Measurements from ENCODE around the gene EPHB2.
"Not testable (repeated sequence)": the region's sequence is repeated elsewhere in the genome, so short reads cannot be mapped to it uniquely, and the experiment has no call there.

The EPHB2 gene

DNA sequence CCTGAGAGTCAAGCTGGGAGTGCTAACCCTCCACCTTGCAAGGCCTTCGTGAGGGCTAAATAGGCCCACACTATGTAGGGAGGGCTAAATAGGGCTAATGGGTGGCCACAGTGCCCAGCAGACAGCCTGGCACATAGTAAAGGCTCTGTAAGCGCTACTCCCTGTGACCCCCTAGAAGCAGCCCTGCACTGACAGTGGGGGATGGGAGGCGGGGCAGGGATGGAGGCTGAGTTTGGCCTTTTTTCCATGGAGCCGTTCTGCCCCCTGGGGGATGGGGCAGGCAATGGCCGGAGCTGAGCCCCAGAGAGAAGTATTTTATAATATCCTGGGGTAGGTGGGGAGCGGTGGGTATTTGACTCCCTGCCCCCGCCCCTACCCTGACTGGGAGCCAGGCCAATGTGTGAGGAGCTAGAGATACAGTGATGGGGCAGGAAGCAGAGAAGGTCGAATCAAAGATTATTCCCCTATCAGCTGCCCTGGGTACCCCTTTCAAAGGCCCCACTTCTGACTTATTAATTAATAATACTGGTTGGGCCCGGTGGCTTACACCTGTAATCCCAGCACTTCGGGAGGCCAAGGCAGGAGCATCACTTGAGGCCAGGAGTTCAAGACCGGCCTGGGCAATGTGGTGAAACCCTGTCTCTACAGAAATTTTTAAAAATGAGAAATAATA, 219.7 kb downstream of the EPHB2 start:
- H3K9me3 ChIP-seq (ENCODE audit: control insufficient read depth, insufficient read depth, low read length): no peaks in the 10 kb centered on the region
- H3K9ac ChIP-seq (ENCODE audit: low read depth, low read length): no peak overlapping the region
- no peak overlapping the region for H3K4me3 ChIP-seq (ENCODE audit: low read depth, low read length)
- no peaks in the 10 kb centered on the region for H3K4me1 ChIP-seq (ENCODE audit: control insufficient read depth, insufficient read depth, low read length)
- H3K36me3 ChIP-seq (ENCODE audit: control insufficient read depth, insufficient read depth, low read length): no peaks in the 10 kb centered on the region
- H3K27me3 ChIP-seq (ENCODE audit: control insufficient read depth, insufficient read depth, low read length): no peaks in the 10 kb centered on the region

DNA sequence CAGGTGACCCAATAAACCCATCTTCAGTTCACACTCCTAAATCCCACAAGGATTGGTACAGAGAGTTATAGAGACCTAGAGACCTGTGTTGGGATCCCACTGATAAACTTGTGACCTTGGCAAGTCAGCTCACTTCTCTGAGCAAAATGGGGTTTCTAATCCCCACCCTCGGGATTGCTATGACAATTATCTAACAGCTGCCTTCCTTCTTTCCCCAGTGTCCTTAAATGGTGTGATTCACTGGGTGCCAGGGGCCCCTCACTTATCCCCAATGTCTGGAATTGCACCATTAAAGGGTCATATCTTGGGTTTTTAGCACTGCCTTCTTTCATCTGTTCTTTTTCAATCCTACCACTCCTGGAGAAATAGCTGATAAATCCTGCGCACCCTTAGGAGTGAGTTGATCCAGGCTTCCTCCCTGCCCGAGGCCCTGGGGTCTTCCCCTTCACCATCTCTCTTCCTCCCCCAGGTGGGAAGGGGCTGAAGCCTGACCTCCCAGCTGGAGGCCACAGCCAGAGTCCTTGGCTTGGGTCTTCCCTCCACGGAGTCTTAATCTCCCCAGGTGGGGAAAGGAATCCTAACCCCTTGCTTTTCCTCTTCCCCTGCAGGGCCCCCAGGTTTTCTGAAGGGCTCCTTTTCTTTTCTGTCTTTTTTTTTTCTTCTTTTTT, 222.3 kb downstream of the EPHB2 start:
- Histone ChIP-seq H3K4me1 (ENCODE audit: control insufficient read depth, insufficient read depth, low read length) (no peaks in the 10 kb centered on the region), H3K27me3 (ENCODE audit: control insufficient read depth, insufficient read depth, low read length) (no peaks in the 10 kb centered on the region), H3K9ac (ENCODE audit: low read depth, low read length) (no peak overlapping the region), H3K4me3 (ENCODE audit: low read depth, low read length) (no peak overlapping the region), H3K9me3 (ENCODE audit: control insufficient read depth, insufficient read depth, low read length) (no peaks in the 10 kb centered on the region), H3K36me3 (ENCODE audit: control insufficient read depth, insufficient read depth, low read length) (no peaks in the 10 kb centered on the region)

DNA sequence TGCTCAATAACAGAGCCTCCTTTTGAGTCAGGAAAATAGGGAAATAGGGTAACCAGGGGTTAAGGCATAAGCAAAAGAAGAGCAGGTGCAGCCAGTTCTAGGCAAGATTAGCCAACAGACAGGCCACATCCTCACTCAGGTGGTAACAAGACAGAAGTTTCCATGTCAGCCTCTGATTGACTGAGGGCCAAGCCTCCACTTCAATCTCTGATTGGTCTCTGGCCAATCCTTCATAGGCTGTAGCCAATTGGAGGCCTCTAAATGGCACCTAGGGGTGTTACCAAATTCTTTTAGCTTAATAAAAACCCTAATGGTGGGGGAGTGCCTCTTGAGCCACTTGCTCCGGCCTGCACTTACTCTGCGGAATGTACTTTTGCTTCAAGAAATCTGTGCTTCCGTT, 224.8 kb downstream of the EPHB2 start:
- Histone ChIP-seq H3K9ac (ENCODE audit: low read depth, low read length) (no peak overlapping the region), H3K36me3 (ENCODE audit: control insufficient read depth, insufficient read depth, low read length) (no peaks in the 10 kb centered on the region), H3K9me3 (ENCODE audit: control insufficient read depth, insufficient read depth, low read length) (no peaks in the 10 kb centered on the region), H3K4me1 (ENCODE audit: control insufficient read depth, insufficient read depth, low read length) (no peaks in the 10 kb centered on the region), H3K4me3 (ENCODE audit: low read depth, low read length) (no peak overlapping the region), H3K27me3 (ENCODE audit: control insufficient read depth, insufficient read depth, low read length) (no peaks in the 10 kb centered on the region)

DNA sequence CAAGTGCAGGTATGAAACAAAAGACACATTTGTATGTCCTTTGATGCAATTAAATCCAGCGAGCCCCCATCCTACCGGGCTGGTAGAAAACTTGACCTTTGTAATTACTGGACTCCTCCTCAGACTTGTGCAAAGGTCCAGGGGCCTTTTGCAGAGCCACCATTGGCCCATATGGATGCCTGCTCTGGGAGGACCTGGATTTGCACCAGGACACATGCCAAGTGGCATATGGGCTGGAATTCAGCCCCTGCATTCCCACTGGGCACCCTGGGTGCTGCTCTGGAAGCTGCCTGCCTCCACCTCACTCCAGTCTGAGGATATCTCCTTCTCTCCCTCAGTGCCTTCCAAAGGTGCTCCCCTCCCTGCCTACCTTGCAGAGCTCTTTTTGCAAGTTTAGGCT, 226.0 kb downstream of the EPHB2 start:
- Histone ChIP-seq H3K4me1 (ENCODE audit: control insufficient read depth, insufficient read depth, low read length) (no peaks in the 10 kb centered on the region), H3K27me3 (ENCODE audit: control insufficient read depth, insufficient read depth, low read length) (no peaks in the 10 kb centered on the region), H3K9me3 (ENCODE audit: control insufficient read depth, insufficient read depth, low read length) (no peaks in the 10 kb centered on the region), H3K36me3 (ENCODE audit: control insufficient read depth, insufficient read depth, low read length) (no peaks in the 10 kb centered on the region), H3K9ac (ENCODE audit: low read depth, low read length) (no peak overlapping the region), H3K4me3 (ENCODE audit: low read depth, low read length) (no peak overlapping the region)

DNA sequence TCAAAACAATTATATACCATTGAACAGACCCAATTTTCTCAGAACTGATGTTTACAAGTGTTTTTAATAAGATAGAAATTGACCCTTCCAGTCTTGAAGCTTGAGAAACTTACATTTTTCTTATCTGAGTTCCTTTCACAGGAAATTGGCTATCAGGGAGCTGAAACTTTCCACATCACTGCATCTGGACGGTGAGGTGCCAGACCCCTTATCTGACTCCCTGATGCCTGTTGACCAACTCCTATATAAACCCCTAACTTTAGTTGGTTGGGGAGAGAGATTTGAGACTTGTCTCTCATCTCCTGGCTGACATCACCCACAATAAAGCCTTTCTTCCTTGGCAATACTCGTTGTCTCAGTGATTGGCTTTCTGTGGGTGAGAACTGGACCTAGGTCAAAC, 230.6 kb downstream of the EPHB2 start:
- no peaks in the 10 kb centered on the region for H3K9me3 ChIP-seq (ENCODE audit: control insufficient read depth, insufficient read depth, low read length)

DNA sequence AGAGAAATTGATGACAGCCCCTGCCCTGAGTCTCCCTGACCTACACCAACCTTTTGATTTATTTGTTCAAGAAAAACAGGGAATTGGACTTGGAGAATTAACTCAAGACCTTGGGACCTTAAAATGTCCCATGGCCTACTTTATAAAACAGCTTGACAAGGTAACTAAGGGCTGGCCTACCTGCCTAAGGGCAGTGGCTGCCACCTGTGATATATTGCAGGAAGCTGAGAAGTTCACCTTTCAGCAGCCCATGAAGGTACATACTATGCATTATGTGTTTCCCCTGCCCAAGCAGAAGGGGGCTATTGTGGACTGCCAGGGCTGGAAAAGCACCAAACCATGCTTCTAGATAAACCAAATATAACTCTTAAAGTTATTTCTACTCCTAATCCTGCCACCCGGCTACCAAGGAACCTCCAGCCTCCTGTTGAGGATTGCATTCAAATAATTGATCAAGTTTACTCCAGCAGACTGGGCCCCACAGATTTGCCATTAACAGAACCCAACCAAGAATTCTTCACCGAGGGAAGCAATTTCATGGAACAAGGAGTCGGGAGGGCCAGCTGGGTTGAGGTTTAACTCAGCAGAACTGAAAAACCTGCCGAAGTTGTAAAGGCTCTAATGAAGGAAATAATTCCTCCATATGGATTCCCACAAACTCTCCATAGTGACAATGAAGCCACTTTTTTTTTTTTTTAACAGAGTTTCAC, 233.9 kb downstream of the EPHB2 start:
- no peaks in the 10 kb centered on the region for H3K4me1 ChIP-seq (ENCODE audit: control insufficient read depth, insufficient read depth, low read length)
- no peak overlapping the region for H3K4me3 ChIP-seq (ENCODE audit: low read depth, low read length)
- H3K9ac ChIP-seq (ENCODE audit: low read depth, low read length): no peak overlapping the region
- H3K36me3 ChIP-seq (ENCODE audit: control insufficient read depth, insufficient read depth, low read length): no peaks in the 10 kb centered on the region
- H3K27me3 ChIP-seq (ENCODE audit: control insufficient read depth, insufficient read depth, low read length): no peaks in the 10 kb centered on the region
- no peaks in the 10 kb centered on the region for H3K9me3 ChIP-seq (ENCODE audit: control insufficient read depth, insufficient read depth, low read length)

More for the DNA sequence above, 230.6 kb downstream of the EPHB2 start:
- Histone ChIP-seq H3K4me3 (ENCODE audit: low read depth, low read length) (no peak overlapping the region), H3K4me1 (ENCODE audit: control insufficient read depth, insufficient read depth, low read length) (no peaks in the 10 kb centered on the region), H3K27me3 (ENCODE audit: control insufficient read depth, insufficient read depth, low read length) (no peaks in the 10 kb centered on the region), H3K36me3 (ENCODE audit: control insufficient read depth, insufficient read depth, low read length) (no peaks in the 10 kb centered on the region), H3K9ac (ENCODE audit: low read depth, low read length) (no peak overlapping the region)

DNA sequence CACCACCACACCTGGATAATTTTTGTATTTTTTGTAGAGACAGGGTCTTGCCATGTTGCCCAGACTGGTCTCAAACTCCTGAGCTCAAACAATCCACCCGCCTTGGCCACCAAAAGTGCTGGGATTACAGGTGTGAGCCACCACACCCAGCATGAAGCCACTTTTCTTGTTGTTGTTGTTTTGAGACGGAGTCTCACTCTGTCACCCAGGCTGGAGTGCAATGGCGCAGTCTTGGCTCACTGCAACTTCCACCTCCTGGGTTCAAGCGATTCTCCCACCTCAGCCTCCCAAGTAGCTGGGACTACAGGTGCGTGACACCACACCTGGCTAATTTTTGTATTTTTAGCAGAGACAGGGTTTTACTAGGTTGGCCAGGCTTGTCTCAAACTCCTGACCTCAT, 234.5 kb downstream of the EPHB2 start:
- H3K36me3 ChIP-seq (ENCODE audit: control insufficient read depth, insufficient read depth, low read length); H3K9me3 ChIP-seq (ENCODE audit: control insufficient read depth, insufficient read depth, low read length); H3K9ac ChIP-seq (ENCODE audit: low read depth, low read length); H3K4me1 ChIP-seq (ENCODE audit: control insufficient read depth, insufficient read depth, low read length); H3K4me3 ChIP-seq (ENCODE audit: low read depth, low read length); H3K27me3 ChIP-seq (ENCODE audit: control insufficient read depth, insufficient read depth, low read length): not testable (repeated sequence)

DNA sequence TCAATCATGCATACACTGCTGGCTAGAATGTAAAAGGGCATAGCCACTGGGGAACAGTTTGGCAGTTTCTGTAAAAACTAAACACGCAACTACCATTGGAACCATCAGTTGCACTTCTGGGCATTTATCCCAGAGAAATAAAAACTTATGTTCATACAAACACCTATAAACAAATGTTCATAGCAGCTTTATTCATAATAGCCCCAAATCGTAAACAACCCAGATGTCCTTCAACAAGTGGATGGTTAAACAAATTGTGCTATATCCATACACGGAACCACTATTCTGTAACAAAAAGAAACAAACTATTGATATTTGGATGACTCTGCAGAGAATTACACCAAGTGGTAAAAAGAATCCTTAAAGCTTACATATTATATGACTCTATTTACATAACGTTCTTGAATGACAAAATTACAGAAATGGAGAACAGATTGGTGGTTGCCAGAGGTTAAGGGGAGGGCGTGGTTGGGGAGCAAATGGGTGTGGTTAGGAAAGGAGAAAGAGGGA, 239.2 kb downstream of the EPHB2 start:
- no peaks in the 10 kb centered on the region for H3K27me3 ChIP-seq (ENCODE audit: control insufficient read depth, insufficient read depth, low read length)
- H3K4me1 ChIP-seq (ENCODE audit: control insufficient read depth, insufficient read depth, low read length): no peaks in the 10 kb centered on the region
- no peaks in the 10 kb centered on the region for H3K36me3 ChIP-seq (ENCODE audit: control insufficient read depth, insufficient read depth, low read length)
- no peak overlapping the region for H3K4me3 ChIP-seq (ENCODE audit: low read depth, low read length)
- H3K9ac ChIP-seq (ENCODE audit: low read depth, low read length): no peak overlapping the region
- H3K9me3 ChIP-seq (ENCODE audit: control insufficient read depth, insufficient read depth, low read length): no peaks in the 10 kb centered on the region

DNA sequence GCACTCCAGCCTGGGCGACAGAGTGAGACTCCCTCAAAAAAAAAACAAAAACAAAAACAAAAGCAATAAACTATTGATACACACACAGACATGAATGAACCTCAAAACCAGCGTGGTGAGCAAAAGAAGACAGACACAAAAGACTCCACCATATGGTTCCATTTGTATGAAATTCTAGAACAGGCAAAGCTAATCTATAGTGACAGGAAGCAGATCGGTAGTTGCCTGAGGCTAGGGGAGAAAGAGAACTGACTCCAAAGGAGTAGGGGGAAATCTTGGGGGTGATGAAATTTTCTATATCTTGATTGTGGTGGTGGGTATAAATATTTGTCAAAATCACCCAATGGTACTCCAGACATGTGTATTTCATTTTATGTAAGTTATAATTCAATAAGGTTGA, 241.2 kb downstream of the EPHB2 start:
- Histone ChIP-seq H3K9ac (ENCODE audit: low read depth, low read length) (no peak overlapping the region), H3K9me3 (ENCODE audit: control insufficient read depth, insufficient read depth, low read length) (no peaks in the 10 kb centered on the region), H3K27me3 (ENCODE audit: control insufficient read depth, insufficient read depth, low read length) (no peaks in the 10 kb centered on the region), H3K4me1 (ENCODE audit: control insufficient read depth, insufficient read depth, low read length) (no peaks in the 10 kb centered on the region), H3K36me3 (ENCODE audit: control insufficient read depth, insufficient read depth, low read length) (no peaks in the 10 kb centered on the region), H3K4me3 (ENCODE audit: low read depth, low read length) (no peak overlapping the region)

DNA sequence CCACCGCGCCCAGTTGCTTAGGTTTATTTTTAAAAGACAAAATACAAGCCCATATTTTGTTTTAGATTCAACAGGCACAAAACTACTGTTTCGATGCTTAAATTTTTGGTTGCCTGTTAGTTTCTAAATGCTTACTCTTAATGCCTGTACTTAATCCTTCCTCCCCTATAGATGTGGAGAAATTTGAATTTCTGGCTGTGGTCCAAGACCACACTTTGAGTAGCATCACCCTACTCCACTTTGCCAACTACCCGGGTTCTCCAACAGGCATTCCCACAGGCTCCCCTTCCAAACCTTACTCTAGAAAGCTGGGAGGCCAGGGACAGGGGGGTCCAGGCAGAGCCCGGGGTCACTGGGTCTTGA, 242.0 kb downstream of the EPHB2 start:
- H3K36me3 ChIP-seq (ENCODE audit: control insufficient read depth, insufficient read depth, low read length): no peaks in the 10 kb centered on the region
- no peak overlapping the region for H3K4me3 ChIP-seq (ENCODE audit: low read depth, low read length)
- H3K9ac ChIP-seq (ENCODE audit: low read depth, low read length): no peak overlapping the region
- H3K27me3 ChIP-seq (ENCODE audit: control insufficient read depth, insufficient read depth, low read length): no peaks in the 10 kb centered on the region
- H3K4me1 ChIP-seq (ENCODE audit: control insufficient read depth, insufficient read depth, low read length): no peaks in the 10 kb centered on the region
- H3K9me3 ChIP-seq (ENCODE audit: control insufficient read depth, insufficient read depth, low read length): no peaks in the 10 kb centered on the region

DNA sequence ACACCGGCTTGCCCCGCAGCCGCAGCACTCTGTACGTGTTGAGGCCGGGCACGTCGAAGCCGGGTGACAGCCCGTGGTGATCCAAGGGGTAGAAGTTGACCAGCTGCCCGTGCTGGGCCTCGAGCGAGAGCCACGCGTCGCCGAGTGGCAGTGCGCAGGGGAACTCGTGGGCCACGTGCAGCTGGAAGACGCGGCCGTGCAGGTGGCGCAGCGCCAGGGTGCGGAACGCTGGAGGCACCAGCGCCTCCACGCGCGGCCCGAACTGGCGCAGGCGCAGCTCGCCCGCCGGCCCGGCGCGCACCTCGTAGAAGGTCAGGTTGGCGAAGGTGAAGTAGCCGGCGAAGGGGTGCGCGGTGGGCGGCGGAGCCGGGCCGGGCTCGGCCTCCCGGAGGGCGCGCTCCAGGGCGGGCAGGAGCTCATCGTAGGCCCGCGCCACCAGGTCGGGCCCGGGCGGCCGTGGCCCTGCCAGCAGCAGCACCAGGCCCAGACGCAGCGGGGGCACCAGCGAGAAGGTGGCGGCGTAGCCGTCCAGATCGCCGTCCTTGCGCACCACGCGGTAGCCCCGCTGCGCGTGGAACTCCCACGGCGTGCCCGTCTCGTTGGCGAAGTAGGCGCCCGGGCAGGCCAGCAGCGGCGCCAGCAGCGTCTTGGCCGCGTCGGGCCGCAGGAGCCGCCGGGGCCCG, 242.6 kb downstream of the EPHB2 start:
- Histone ChIP-seq H3K9me3 (ENCODE audit: control insufficient read depth, insufficient read depth, low read length) (no peaks in the 10 kb centered on the region), H3K4me1 (ENCODE audit: control insufficient read depth, insufficient read depth, low read length) (no peaks in the 10 kb centered on the region), H3K9ac (ENCODE audit: low read depth, low read length) (no peak overlapping the region), H3K36me3 (ENCODE audit: control insufficient read depth, insufficient read depth, low read length) (no peaks in the 10 kb centered on the region), H3K27me3 (ENCODE audit: control insufficient read depth, insufficient read depth, low read length) (no peaks in the 10 kb centered on the region), H3K4me3 (ENCODE audit: low read depth, low read length) (no peak overlapping the region)

Data from iPS-15b (cell line).